Activated CD4-positive, CD25-positive, alpha-beta regulatory T cell (primary cell): ENCODE measurements around the gene GATAD2A.
A peak's percentile ranks its signal among the peaks of the same experiment; 100 is the strongest.

ENCODE experiments used
- DNase-seq, 4 experiments: peaks; one replicate each; lab custom pipeline; 2025; lab: John Stamatoyannopoulos, UW

GATAD2A gene

GRCh38 chr19:19545707-19546106 is 140.2 kb downstream of the GATAD2A start:
- no peak for DNase-seq

DNA sequence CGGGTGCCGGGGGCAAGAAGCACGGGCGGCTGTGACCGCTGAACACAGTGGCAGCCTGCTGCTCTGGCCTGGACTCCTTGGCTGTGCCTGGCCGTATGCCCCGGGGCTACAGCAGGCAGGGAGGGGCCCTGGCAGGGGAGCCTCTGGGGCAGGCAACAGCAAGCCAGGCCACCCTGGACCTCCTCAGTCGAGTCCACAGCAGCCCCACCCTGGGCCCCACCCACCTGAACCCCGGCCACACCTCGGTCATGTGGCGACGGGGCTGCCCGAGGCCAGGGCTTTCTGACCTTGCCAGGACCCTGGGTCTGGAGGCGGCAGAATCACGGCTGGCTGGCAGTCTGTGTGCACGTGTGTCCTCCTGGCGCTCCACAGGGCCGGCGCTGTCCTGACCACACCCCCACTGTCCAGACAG is 141.3 kb downstream of the GATAD2A start:
- DNase-seq, result no peak

GRCh38 chr19:19547674-19548336 is 142.3 kb downstream of the GATAD2A start:
- DNase-seq, result no peak

DNA sequence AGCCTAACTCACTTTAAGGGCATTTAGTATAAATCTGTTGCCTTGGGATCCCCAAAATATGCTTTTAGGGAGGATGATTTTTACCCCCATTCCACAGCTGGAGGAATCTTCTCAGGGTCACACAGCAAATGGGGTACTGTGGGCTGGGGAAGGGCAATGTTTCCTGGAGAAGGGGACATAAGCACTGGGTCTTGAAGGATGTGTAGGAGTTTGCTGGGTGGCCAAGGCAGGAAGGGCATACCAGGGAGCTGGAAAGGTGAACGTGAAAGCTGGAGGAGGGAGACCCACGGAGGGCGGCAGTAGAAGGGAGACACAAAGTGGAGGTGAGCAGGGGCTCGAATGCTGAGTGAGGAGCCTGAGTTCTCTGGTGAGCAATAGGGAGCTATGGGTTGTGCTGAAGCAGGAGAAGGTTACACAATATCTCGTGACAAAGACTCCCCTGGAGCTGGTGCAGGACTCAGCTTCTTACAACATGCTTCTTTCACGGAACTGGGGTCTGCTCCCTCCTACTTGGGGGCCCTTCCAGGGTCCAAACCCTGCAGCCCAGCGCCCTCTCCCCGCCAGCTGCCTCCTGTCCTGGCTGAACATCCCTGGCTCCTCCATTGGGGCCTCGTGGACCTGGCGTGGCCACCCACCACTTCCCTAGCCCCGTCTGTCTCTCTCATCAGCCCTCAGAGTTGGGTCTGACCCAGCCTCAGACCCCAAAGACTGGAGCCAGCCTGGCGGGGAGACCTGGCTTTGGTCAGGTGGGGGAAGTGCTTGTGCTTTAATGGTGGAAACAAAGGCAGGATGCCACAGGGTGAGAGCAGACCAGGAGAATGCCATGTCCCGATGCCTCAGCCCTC is 143.7 kb downstream of the GATAD2A start:
- DNase-seq, result no peak

- no peak for DNase-seq
Observed at GRCh38 chr19:19549804-19550464, 144.5 kb downstream of the GATAD2A start.

DNA sequence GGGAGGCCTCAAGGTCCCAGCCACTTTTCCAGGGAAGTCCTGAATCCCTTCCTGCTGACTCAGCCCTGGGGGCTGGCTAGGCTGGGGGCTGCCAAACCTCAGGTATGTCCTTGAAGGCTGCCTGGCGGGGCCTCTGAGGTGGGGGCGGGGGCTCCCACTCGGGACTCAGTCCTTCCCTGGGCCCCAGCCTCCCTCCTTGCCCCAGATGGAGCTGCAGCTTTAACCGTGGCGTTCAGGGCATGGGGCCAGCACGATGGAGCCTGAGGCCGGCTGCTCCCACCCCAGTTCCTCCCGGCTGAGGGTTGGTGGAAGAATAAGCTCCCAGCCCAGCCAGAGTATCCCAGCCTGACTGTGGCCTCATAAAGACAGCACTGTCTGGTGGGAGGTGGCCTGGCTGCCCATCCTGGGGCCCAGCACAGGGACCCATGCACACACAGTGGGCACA is 145.0 kb downstream of the GATAD2A start:
- DNase-seq, result no peak

DNA sequence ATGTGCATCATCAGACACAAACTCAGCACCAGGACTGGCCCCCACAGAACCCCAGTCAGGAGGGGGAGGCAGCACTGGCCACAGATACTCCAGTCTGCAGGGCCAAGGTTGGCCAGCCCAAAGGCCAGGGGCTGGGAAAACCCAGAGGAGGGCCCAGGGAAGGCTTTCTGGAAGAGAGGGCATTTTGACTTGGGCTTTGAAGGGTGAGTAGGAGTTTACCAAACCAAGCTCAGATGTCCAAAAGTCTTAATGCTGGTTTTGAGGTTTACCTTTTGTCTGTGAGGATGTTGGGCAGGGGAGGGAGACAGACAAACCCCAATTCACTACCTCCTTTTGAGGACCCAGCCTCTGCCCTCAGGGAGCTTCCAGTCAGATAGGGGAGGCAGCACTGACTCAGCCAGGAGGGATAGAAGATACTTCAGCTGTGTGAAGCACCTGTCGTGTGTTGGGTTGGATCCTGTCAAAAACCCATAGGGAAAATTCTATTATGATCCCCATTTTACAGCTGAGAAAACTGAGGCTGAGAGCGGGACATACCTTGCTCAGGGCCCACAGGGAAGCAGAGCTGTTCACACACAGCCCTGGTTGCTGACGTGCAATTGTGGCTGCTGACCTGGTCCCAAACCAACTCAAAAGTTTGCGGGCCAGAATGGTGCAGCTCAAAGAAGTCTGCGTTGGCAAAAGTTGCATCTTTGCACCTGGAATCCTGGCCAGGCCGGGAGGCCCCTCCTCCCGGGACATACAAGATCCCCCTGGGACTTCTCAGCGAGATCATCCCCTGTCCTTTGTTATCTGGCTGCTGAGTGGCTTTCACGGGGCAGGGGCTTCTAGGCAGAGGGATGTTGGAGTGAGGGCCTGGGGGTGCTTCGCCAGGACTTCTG is 145.7 kb downstream of the GATAD2A start:
- no peak for DNase-seq

GRCh38 chr19:19551853-19552192 is 146.3 kb downstream of the GATAD2A start:
- DNase-seq, result no peak

DNA sequence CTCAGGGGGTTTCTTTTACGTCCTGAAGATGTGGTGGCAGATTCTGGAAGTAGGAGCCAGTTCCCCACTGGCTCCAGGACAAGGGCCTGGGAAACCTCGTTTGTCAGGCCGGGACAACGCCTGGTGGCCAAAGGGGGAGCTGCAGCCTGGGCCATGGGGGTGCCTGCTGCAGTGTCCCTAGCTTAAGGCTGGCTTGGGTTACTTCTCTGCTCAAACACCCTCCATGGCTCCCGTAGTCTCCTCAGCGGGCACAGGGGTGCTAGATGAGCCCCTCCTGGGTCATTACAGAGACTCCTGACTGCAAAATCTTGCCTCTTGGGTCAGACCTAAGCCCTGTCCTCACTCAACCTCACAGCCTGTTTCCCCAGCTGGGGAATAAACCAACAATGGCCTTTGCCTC is 147.3 kb downstream of the GATAD2A start:
- DNase-seq, result no peak

DNA sequence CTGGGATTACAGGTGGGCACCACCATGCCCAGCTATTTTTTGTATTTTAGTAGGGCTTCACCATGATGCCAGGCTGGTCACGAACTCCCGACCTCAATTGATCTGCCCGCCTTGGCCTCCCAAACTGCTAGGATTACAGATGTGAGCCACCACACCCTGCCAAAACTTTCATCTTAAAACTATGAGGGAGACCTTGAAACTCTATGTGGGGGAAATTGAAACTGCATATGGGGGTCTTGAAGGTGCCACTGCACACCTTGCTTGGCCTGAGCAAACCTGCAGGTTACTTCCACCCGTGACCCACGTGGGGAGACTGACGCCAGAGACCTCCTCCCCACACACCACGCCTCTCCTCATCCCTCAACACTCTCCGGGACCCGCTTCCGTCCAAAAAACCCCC is 148.2 kb downstream of the GATAD2A start:
- DNase-seq, result no peak

DNA sequence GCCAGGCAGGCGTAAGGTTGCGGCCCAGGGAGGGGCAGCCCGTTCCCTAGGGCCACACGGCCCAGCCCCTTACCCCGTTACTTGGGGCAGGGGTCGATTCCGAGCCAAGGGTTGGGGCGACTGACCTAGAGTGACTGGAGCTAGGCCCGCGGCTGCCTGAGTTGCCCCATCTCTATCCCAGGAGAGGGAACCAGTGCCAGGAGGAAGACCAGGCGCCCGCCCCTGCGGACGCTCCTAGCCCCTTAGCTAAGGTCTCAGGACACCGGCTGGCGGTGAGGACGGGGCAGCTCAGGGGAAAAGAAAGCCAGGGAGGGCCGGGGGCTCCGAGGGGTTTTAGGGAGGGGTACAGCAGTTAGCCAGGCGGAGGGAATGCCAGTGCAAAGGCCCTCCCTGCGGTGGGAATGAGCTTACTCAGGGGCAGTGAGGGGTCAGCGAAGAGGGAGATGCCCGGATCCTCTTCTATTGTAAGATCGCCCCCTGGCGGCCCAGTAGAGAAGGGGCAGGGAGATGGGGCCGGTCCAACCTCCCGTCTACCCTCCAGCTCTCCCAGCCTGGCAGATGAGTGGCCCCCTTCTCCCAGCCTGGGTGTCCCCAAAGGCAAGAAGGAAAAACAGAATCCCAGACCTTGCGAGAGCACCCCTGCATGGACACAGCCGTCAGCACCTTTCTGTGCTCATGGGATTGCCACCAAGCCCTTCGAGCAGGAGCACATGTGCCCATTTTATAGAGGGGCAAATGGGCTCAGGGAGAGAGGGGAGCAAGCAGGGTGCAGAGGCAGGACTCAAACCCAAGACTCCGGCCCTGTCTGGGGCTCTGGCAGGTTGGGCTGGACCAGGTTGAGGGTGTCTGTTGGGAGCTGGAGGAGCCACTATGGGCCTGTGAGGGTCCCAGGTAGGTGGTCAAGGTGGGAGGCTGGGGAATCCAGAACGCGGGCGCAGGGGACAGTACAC is 148.9 kb downstream of the GATAD2A start:
- DNase-seq, result peak in 3 of 4 experiments; percentile 14 to 43 (median 40)

DNA sequence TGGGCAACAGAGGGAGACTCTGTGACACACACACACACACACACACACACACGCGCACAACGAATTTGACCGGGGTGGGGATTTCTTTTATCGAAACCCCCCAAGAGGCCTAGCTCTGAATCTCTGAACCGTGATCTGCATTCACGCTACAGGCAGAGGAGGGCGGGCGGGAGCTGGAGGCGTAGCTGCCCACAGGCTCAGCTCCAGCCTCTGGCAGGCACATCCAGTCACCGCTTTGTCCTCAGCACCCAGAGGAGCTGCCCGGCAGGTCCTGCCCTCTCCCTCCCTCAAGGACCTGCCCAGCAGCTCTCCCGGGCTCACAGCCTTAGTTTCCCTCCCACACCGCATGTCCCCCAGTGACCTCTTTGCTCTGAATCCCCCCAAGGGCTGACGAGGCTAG is 152.6 kb downstream of the GATAD2A start:
- DNase-seq, result no peak
